ENCODE results near the gene NDEL1.

DNA sequence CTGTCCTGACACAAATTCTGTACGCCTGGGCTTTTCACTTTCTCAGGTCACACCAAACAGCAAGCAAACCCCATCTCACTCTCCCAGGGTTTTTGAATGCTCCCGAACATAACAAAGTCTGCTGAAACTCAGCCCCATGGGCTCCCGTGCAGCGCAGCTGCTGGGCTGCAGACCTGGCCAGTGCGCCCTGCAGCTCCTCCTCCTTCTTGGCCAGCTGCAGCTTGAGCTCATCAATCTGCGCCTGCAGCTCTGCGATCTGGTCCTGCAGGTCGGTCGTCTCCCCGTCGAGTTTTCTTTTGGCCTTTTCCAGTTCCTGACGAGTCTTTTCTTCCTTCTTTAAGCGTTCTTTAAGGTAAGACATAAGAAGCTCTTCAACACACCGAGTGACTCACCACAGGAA, 70.5 kb downstream of the NDEL1 start:
- TF ChIP-seq, protein P1, sequence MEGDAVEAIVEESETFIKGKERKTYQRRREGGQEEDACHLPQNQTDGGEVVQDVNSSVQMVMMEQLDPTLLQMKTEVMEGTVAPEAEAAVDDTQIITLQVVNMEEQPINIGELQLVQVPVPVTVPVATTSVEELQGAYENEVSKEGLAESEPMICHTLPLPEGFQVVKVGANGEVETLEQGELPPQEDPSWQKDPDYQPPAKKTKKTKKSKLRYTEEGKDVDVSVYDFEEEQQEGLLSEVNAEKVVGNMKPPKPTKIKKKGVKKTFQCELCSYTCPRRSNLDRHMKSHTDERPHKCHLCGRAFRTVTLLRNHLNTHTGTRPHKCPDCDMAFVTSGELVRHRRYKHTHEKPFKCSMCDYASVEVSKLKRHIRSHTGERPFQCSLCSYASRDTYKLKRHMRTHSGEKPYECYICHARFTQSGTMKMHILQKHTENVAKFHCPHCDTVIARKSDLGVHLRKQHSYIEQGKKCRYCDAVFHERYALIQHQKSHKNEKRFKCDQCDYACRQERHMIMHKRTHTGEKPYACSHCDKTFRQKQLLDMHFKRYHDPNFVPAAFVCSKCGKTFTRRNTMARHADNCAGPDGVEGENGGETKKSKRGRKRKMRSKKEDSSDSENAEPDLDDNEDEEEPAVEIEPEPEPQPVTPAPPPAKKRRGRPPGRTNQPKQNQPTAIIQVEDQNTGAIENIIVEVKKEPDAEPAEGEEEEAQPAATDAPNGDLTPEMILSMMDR (IDR thresholded peaks at IDR 0.05; ENCODE audit: borderline replicate concordance, extremely low read depth, low read length, poor library complexity, severe bottlenecking), result no peak
- no peak for TF ChIP-seq EZH2 (IDR thresholded peaks at IDR 0.05; ENCODE audit: borderline replicate concordance, low read depth, low read length, severe bottlenecking)

Data from DND-41 (cell line).